ENCODE results near the gene KRTAP5-10. TPM values are rescaled to one million over a fixed set of nuclear protein-coding genes. Genes with fewer than 3 reads are reported as not detected.
A peak's percentile ranks its signal among the peaks of the same experiment; 100 is the strongest.
"Not testable (repeated sequence)": the region's sequence is repeated elsewhere in the genome, so short reads cannot be mapped to it uniquely, and the experiment has no call there.

KRTAP5-10 gene
- total RNA-seq, 2 donors from 2014 or later: 0.37 TPM; not detected in 1

DNA sequence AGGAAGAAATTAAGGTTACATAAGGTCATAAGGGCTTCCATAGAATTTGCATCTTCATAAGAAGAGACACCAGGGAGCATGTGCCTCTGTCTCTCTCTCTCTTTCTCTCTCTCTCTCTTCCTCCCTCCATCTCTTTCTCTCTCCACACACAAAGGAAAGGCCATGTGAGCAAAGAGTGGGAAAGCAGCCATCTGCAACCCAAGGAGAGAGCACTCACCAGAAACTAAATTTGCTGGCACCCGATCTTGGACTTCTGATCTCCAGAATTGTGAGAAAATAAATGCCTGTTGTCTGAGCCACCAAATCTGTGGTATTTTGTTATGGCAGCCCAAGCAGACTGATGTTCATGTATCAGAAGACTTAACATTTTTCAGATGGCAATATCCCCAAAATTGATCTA lies 6.4 kb upstream of the KRTAP5-10 start:
- no peak for DNase-seq
- no peaks in the 10 kb centered on the region for H3K4me1 ChIP-seq
- TF ChIP-seq CTCF (IDR thresholded peaks at IDR 0.05): no peak
- no peaks in the 10 kb centered on the region for H3K9me3 ChIP-seq
- intact Hi-C loops (cut with DNase I): no loop called here
- no peak overlapping the region for H3K4me3 ChIP-seq
- H3K9ac ChIP-seq (ENCODE audit: low read depth in 2 of 2, low read length in 2 of 2): no peak overlapping the region
- H3K27me3 ChIP-seq: no peaks in the 10 kb centered on the region
- no peak overlapping the region for H3K27ac ChIP-seq
- H3K36me3 ChIP-seq: no peaks in the 10 kb centered on the region

GRCh38 chr11:71562120-71562519 lies 3.2 kb upstream of the KRTAP5-10 start:
- H3K9ac ChIP-seq (ENCODE audit: low read depth in 2 of 2, low read length in 2 of 2): no peak overlapping the region
- no peak overlapping the region for H3K4me3 ChIP-seq
- no peak overlapping the region for H3K27ac ChIP-seq
- TF ChIP-seq CTCF (IDR thresholded peaks at IDR 0.05): no peak
- no peaks in the 10 kb centered on the region for H3K27me3 ChIP-seq
- no peaks in the 10 kb centered on the region for H3K9me3 ChIP-seq
- no peaks in the 10 kb centered on the region for H3K4me1 ChIP-seq
- DNase-seq: no peak
- intact Hi-C loops (cut with DNase I): no loop called here
- H3K36me3 ChIP-seq: no peaks in the 10 kb centered on the region

GRCh38 chr11:71563406-71563805 lies 2.0 kb upstream of the KRTAP5-10 start:
- DNase-seq: peak; percentile 25
- H3K36me3 ChIP-seq: no peaks in the 10 kb centered on the region
- H3K9me3 ChIP-seq: no peaks in the 10 kb centered on the region
- H3K27ac ChIP-seq: no peak overlapping the region
- TF ChIP-seq CTCF (IDR thresholded peaks at IDR 0.05): peak; percentile 40
- H3K27me3 ChIP-seq: no peaks in the 10 kb centered on the region
- H3K4me3 ChIP-seq: no peak overlapping the region
- no peak overlapping the region for H3K9ac ChIP-seq (ENCODE audit: low read depth in 2 of 2, low read length in 2 of 2)
- intact Hi-C loops (cut with DNase I): no loop called here
- H3K4me1 ChIP-seq: no peaks in the 10 kb centered on the region

DNA sequence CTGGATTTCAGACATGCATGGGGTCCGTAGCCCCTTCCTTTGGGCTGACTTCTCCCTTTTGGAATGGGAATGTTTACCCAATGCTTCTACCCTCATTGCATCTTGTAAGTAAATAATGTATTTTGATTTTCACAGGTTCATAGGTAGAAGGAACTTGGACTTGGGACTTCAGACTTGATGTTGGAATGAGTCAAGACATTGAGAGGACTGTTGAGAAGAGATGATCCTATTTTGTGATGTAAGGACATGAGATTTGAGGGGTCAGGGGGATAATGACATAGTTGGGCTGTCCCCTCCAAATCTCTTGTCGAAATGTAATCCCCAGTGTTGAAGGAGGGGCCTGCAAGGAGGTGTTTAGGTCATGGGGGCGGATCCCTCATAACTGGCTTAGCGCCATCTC lies 933 bp upstream of the KRTAP5-10 start:
- TF ChIP-seq CTCF (IDR thresholded peaks at IDR 0.05): no peak
- no peak overlapping the region for H3K27ac ChIP-seq
- no peaks in the 10 kb centered on the region for H3K4me1 ChIP-seq
- H3K27me3 ChIP-seq: no peaks in the 10 kb centered on the region
- no peak overlapping the region for H3K9ac ChIP-seq (ENCODE audit: low read depth in 2 of 2, low read length in 2 of 2)
- no peaks in the 10 kb centered on the region for H3K9me3 ChIP-seq
- no peaks in the 10 kb centered on the region for H3K36me3 ChIP-seq
- no peak for DNase-seq
- intact Hi-C loops (cut with DNase I): no loop called here
- H3K4me3 ChIP-seq: no peak overlapping the region

- Histone ChIP-seq H3K9ac (ENCODE audit: low read depth in 2 of 2, low read length in 2 of 2) (no peak overlapping the region), H3K27ac (no peak overlapping the region), H3K36me3 (no peaks in the 10 kb centered on the region), H3K27me3 (no peaks in the 10 kb centered on the region), H3K4me3 (no peak overlapping the region), H3K9me3 (no peaks in the 10 kb centered on the region), H3K4me1 (no peaks in the 10 kb centered on the region)
- no peak for TF ChIP-seq CTCF (IDR thresholded peaks at IDR 0.05)
- peak; percentile 27 for DNase-seq
- intact Hi-C loops (cut with DNase I): no loop called here
Observed at GRCh38 chr11:71566081-71566620, 788 bp downstream of the KRTAP5-10 start.

- H3K4me1 ChIP-seq; H3K27me3 ChIP-seq; H3K27ac ChIP-seq; H3K9me3 ChIP-seq; H3K4me3 ChIP-seq; H3K9ac ChIP-seq (ENCODE audit: low read depth in 2 of 2, low read length in 2 of 2); H3K36me3 ChIP-seq; DNase-seq; intact Hi-C loops (cut with DNase I): not testable (repeated sequence)
Observed at GRCh38 chr11:71566626-71567599, 1.6 kb downstream of the KRTAP5-10 start.

DNA sequence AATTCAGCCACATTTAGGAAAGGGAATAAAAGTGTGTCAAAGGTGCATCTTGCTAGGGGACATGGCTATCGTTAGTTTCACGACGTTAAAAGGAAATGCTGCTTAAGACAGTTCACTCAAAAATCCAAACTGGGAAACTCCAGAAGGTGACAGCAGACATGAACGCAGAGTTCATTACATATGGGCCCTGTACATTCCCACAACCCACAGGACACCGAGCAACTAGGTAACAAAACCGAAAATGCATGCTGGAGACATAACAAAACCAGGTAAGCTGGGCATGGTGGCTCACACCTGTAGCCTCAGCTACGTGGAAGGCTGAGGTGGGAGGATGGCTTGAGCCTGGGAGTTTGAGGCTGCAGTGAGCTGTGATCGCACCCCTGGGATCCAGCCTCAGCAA lies 2.3 kb downstream of the KRTAP5-10 start:
- H3K27me3 ChIP-seq; H3K27ac ChIP-seq; H3K9me3 ChIP-seq; H3K36me3 ChIP-seq; DNase-seq; H3K4me1 ChIP-seq; H3K4me3 ChIP-seq; H3K9ac ChIP-seq (ENCODE audit: low read depth in 2 of 2, low read length in 2 of 2); intact Hi-C loops (cut with DNase I): not testable (repeated sequence)

All from colonic mucosa (tissue), 4 donors.